Type B pancreatic cell (in vitro differentiated cells): ENCODE measurements around the gene DOK6. TPM values are rescaled to one million over a fixed set of nuclear protein-coding genes. Genes with fewer than 3 reads are reported as not detected.

Experiments used
- DNase-seq: peaks from one replicate; pipeline ENCODE4 v3.0.0; 2021; ENCODE audit warnings: mixed read lengths; ENCODE audit not compliant: unreplicated experiment; ENCODE audit errors: extremely low spot score
- H3K27ac Mint-ChIP-seq: 2 replicates; pipeline ENCODE4 v1.8.0; 2021; ENCODE audit warnings: mild to moderate bottlenecking, mixed read lengths
- H3K27me3 Mint-ChIP-seq: 2 replicates; pipeline ENCODE4 v1.8.0; 2021; ENCODE audit warnings: mixed read lengths
- H3K36me3 Mint-ChIP-seq: 2 replicates; pipeline ENCODE4 v1.8.0; 2021; ENCODE audit warnings: mixed read lengths
- H3K4me1 Mint-ChIP-seq: one replicate; pipeline ENCODE4 v1.8.0; 2021; ENCODE audit warnings: mixed read lengths; ENCODE audit not compliant: unreplicated experiment
- H3K4me3 Mint-ChIP-seq: 2 replicates; pipeline ENCODE4 v1.8.0; 2021; ENCODE audit warnings: mild to moderate bottlenecking, mixed read lengths
- H3K9me3 Mint-ChIP-seq: 2 replicates; pipeline ENCODE4 v1.8.0; 2021; ENCODE audit warnings: mixed read lengths
- total RNA-seq: library from RNA; stranded (reverse); gene quantifications from 2 replicates; pipeline ENCODE4 v1.2.1, GENCODE V29; 2021; ENCODE audit warnings: low replicate concordance
- TF ChIP-seq, protein P1 (sequence below): fragments of 200-600 bp; sonication (generic); conservative IDR thresholded peaks from 2 replicates; pipeline ENCODE4 v1.5.0; 2021; ENCODE audit warnings: antibody characterized with exemption, mild to moderate bottlenecking

Gene DOK6
- total RNA-seq, 1 donor from 2014 or later: 7.3 TPM

DNA sequence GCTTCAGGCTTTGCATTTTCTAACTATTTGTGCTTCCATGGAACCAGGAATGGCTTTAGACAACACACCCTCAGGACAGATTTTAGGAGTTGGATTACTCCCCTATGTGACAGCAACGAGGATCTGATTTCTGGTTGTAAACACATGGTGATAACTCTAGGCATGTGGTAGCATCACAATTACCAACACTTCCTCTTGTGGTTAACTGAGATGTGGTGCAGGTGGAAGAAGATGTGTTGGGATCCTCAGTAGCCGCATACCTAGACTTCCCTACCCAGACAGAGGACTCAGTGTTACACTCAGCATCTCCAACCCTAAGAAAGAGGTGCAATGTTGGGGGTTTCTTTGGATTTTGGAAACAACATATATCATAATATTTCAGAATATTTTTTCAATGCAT, 234.8 kb downstream of the DOK6 start:
- Mint-ChIP-seq H3K9me3 (no peaks in the 10 kb centered on the region), H3K4me3 (no peak overlapping the region)
- DNase-seq: no peak

DNA sequence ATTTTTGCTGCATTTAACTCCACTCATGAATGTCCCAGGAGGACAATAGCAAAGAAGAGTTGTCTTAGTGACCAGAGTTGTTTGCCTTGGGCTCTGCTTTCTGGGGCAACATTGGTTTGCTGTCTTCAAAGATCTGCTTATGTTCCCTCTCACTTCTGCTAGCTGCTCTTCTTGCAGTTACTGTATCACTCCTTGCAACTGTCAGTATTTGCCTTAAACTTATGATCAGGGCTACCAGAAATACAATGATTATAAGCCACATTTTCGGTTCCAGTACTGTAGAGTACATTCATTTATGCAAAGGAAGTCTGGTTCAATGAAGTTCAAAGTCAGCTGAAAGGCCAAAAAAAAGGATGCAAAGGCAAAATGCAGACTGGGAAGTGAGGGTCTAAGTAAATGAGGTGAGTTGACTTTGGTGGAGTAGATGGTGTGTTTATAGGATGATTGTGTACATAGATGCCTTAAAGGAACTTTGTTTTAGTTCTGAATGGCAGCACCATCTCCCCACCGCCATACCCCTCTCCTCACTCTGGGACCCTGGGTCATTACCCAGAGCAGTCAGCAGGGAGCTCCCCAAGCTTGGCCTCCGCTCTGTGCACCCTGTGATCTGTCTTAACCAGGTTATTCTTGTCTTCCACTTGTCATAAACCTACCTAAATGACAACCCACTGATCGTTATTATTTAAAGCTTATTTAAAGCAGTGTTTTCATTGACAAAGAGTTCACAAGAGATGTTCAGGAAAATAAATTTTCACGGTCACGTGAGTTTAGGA, 236.0 kb downstream of the DOK6 start:
- TF ChIP-seq, protein P1, sequence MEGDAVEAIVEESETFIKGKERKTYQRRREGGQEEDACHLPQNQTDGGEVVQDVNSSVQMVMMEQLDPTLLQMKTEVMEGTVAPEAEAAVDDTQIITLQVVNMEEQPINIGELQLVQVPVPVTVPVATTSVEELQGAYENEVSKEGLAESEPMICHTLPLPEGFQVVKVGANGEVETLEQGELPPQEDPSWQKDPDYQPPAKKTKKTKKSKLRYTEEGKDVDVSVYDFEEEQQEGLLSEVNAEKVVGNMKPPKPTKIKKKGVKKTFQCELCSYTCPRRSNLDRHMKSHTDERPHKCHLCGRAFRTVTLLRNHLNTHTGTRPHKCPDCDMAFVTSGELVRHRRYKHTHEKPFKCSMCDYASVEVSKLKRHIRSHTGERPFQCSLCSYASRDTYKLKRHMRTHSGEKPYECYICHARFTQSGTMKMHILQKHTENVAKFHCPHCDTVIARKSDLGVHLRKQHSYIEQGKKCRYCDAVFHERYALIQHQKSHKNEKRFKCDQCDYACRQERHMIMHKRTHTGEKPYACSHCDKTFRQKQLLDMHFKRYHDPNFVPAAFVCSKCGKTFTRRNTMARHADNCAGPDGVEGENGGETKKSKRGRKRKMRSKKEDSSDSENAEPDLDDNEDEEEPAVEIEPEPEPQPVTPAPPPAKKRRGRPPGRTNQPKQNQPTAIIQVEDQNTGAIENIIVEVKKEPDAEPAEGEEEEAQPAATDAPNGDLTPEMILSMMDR: no peak
- Mint-ChIP-seq H3K4me3 (no peak overlapping the region), H3K27me3 (peaks cover 5% of the 10 kb centered on the region), H3K9me3 (no peaks in the 10 kb centered on the region), H3K4me1 (no peaks in the 10 kb centered on the region), H3K36me3 (no peaks in the 10 kb centered on the region), H3K27ac (no peak overlapping the region)
- DNase-seq: no peak

More for the DNA sequence above, 234.8 kb downstream of the DOK6 start:
- Mint-ChIP-seq H3K27ac (no peak overlapping the region), H3K4me1 (no peaks in the 10 kb centered on the region), H3K27me3 (peaks cover 5% of the 10 kb centered on the region), H3K36me3 (no peaks in the 10 kb centered on the region)
- TF ChIP-seq, protein P1: no peak

DNA sequence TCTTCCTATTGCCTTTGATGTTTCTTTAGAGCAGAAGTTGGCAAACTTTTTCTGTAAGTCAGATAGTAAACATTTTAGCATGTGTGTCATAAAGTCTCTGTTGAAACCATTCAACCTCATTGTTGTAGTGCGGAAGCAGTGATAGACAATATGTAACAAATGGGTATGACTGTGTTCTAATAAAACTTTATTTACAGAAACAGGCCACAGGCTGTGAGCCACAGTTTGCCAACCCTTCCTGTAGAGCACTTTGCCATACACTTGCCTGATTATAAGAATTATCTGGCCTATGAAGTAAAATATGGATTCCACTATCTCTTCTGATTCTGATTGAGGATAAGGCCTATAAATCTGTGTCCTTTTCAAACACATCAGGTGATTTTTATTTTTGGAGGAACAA, 237.4 kb downstream of the DOK6 start:
- Mint-ChIP-seq H3K9me3 (no peaks in the 10 kb centered on the region), H3K36me3 (no peaks in the 10 kb centered on the region), H3K27ac (no peak overlapping the region), H3K4me3 (no peak overlapping the region), H3K4me1 (no peaks in the 10 kb centered on the region), H3K27me3 (peaks cover 5% of the 10 kb centered on the region)
- no peak for DNase-seq
- TF ChIP-seq, protein P1: no peak

DNA sequence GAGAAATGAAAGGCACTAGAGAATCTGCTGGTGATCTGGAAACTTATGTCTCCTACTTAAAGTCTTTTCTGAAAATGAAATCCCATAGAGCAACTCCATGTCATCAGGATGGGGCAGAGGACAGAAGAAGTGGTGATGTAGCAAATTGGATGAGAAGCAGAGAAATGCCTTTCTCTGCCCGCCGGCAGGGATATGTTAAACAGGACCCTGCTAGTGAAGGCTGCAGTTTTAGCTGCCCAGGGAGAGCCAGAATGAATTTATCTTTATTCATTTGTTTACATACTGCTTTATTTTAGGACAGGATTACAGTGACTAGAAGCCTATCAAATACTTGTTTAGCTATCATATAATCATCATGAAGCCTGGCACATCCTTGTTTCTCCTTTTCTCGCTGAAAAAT, 247.0 kb downstream of the DOK6 start:
- no peaks in the 10 kb centered on the region for H3K4me1 Mint-ChIP-seq
- DNase-seq: no peak
- H3K4me3 Mint-ChIP-seq: no peak overlapping the region
- H3K9me3 Mint-ChIP-seq: no peaks in the 10 kb centered on the region
- no peak overlapping the region for H3K27ac Mint-ChIP-seq
- no peaks in the 10 kb centered on the region for H3K27me3 Mint-ChIP-seq
- TF ChIP-seq, protein P1: no peak
- no peaks in the 10 kb centered on the region for H3K36me3 Mint-ChIP-seq

DNA sequence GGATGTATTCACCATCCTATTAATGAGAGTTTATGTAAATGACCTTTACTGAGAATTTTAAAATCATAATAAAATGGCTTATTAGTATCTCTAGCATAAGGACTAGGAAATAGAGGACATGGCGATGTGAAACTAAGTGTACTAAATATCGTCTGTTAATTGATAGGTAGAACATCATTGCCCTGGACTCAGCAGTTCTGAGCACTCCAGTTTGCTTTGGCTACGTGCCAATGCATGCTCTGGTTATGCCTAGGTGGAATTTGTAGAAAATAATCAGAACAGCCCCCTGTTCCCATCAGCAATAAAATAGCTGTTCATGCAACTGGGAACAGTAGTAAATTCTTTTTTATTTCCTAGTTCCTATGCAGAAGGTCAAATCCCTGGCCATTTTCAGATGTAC, 247.8 kb downstream of the DOK6 start:
- TF ChIP-seq, protein P1: no peak
- Mint-ChIP-seq H3K36me3 (no peaks in the 10 kb centered on the region), H3K9me3 (no peaks in the 10 kb centered on the region), H3K27me3 (no peaks in the 10 kb centered on the region), H3K27ac (no peak overlapping the region), H3K4me1 (no peaks in the 10 kb centered on the region), H3K4me3 (no peak overlapping the region)
- no peak for DNase-seq
